ENCODE measurements around the gene RBPJ. TPM values are rescaled to one million over a fixed set of nuclear protein-coding genes. Genes with fewer than 3 reads are reported as not detected.

Gene RBPJ
- total RNA-seq (33.0 and 50.3 TPM in 2 replicates), polyA plus RNA-seq (80.3 and 94.2 TPM in 2 replicates)

- no peak for TF ChIP-seq CTCF (IDR thresholded peaks at IDR 0.05; ENCODE audit: low read depth, low read length)
- H3K9me3 ChIP-seq (ENCODE audit: low read depth), result no peaks in the 10 kb centered on the region
- H3K27me3 ChIP-seq, result no peaks in the 10 kb centered on the region
- peak; percentile 97 to 99 for DNase-seq (ENCODE audit: low read depth in 1 of 2, low spot score in 1 of 2)
- no peaks in the 10 kb centered on the region for H3K36me3 ChIP-seq
- peak within 1 kb of the TSS; percentile 98 for H3K4me3 ChIP-seq
- peaks cover 20% of the 10 kb centered on the region for H3K4me1 ChIP-seq (ENCODE audit: low read depth)
- H3K27ac ChIP-seq, result peak within 1 kb of the TSS; percentile 96
Measured at GRCh38 chr4:26320538-26321372, at the start of gene RBPJ. TSS of gene RBPJ (plus strand) at chr4:26321014. CDS start at chr4:26321029, 15 bp downstream.

GRCh38 chr4:26271703-26272102, 49.1 kb upstream of the RBPJ start:
- no peaks in the 10 kb centered on the region for H3K4me1 ChIP-seq (ENCODE audit: low read depth)
- H3K27me3 ChIP-seq, result no peaks in the 10 kb centered on the region
- no peak overlapping the region for H3K4me3 ChIP-seq
- TF ChIP-seq CTCF (IDR thresholded peaks at IDR 0.05; ENCODE audit: low read depth, low read length), result no peak
- H3K9me3 ChIP-seq (ENCODE audit: low read depth), result no peaks in the 10 kb centered on the region
- H3K27ac ChIP-seq, result no peak overlapping the region
- no peak for DNase-seq (ENCODE audit: low read depth in 1 of 2, low spot score in 1 of 2)
- H3K36me3 ChIP-seq, result no peaks in the 10 kb centered on the region

- H3K36me3 ChIP-seq, result no peaks in the 10 kb centered on the region
- no peak overlapping the region for H3K4me3 ChIP-seq
- no peak for TF ChIP-seq CTCF (IDR thresholded peaks at IDR 0.05; ENCODE audit: low read depth, low read length)
- no peak for DNase-seq (ENCODE audit: low read depth in 1 of 2, low spot score in 1 of 2)
- no peaks in the 10 kb centered on the region for H3K9me3 ChIP-seq (ENCODE audit: low read depth)
- no peaks in the 10 kb centered on the region for H3K27me3 ChIP-seq
- no peak overlapping the region for H3K27ac ChIP-seq
- no peaks in the 10 kb centered on the region for H3K4me1 ChIP-seq (ENCODE audit: low read depth)
Measured at GRCh38 chr4:26272654-26273615, 47.9 kb upstream of the RBPJ start.

- Histone ChIP-seq H3K9me3 (ENCODE audit: low read depth) (no peaks in the 10 kb centered on the region), H3K4me1 (ENCODE audit: low read depth) (no peaks in the 10 kb centered on the region), H3K27ac (no peak overlapping the region), H3K4me3 (no peak overlapping the region), H3K36me3 (no peaks in the 10 kb centered on the region), H3K27me3 (no peaks in the 10 kb centered on the region)
- DNase-seq (ENCODE audit: low read depth in 1 of 2, low spot score in 1 of 2), result no peak
- no peak for TF ChIP-seq CTCF (IDR thresholded peaks at IDR 0.05; ENCODE audit: low read depth, low read length)
Measured at GRCh38 chr4:26273616-26273980, 47.2 kb upstream of the RBPJ start.

- TF ChIP-seq CTCF (IDR thresholded peaks at IDR 0.05; ENCODE audit: low read depth, low read length), result no peak
- no peak for DNase-seq (ENCODE audit: low read depth in 1 of 2, low spot score in 1 of 2)
- H3K27ac ChIP-seq, result no peak overlapping the region
- H3K36me3 ChIP-seq, result no peaks in the 10 kb centered on the region
- H3K9me3 ChIP-seq (ENCODE audit: low read depth), result no peaks in the 10 kb centered on the region
- no peak overlapping the region for H3K4me3 ChIP-seq
- no peaks in the 10 kb centered on the region for H3K4me1 ChIP-seq (ENCODE audit: low read depth)
- H3K27me3 ChIP-seq, result no peaks in the 10 kb centered on the region
Measured at GRCh38 chr4:26275281-26275680, 45.5 kb upstream of the RBPJ start.

Data from cardiac muscle cell (in vitro differentiated cells and primary cell).